Endothelial cell of umbilical vein (primary cell): ENCODE measurements around the gene UCK1. TPM values are rescaled to one million over a fixed set of nuclear protein-coding genes. Genes with fewer than 3 reads are reported as not detected.
"Not testable (repeated sequence)": the region's sequence is repeated elsewhere in the genome, so short reads cannot be mapped to it uniquely, and the experiment has no call there.

Experiments used
- BruUV-seq: library from RNA; stranded (reverse); fragments of 400-500 nt; replicated peaks from 2 replicates; lab custom pipeline; 2021; lab: Mats Ljungman, UMichigan
- CTCF ChIA-PET: fragments of 300-600, 350-600 bp; sonication (Branson Sonifier 250); formaldehyde crosslinking; loops from one replicate; lab custom pipeline; 2021; ENCODE audit warnings: antibody characterized with exemption, inconsistent platforms; lab: Charles Lee
- POLR2A ChIA-PET: fragments of 300-600, 350-600 bp; sonication (Branson Sonifier 250); formaldehyde crosslinking; loops from one replicate; lab custom pipeline; 2021; ENCODE audit warnings: antibody characterized with exemption, inconsistent platforms; lab: Charles Lee
- DNase-seq: peaks from one replicate; pipeline ENCODE4 v3.0.0-alpha.2; 2011; ENCODE audit warnings: low read depth, low spot score
- FAIRE-seq: peaks from 2 replicates; lab custom pipeline; 2011; peaks lifted over from hg19 to GRCh38; lab: Jason Lieb, UNC
- H2AFZ ChIP-seq: 2 replicates; pipeline ENCODE4 v1.6.0; 2012; ENCODE audit warnings: low read depth, low read length, control low read depth, inconsistent platforms
- H3K27ac ChIP-seq: 2 replicates; pipeline ENCODE4 v1.5.1; 2011; ENCODE audit warnings: low read depth, mild to moderate bottlenecking, control low read depth, low read length, moderate library complexity; ENCODE audit not compliant: insufficient read depth
- H3K27me3 ChIP-seq, 2 experiments: 2 replicates each; pipeline versions ENCODE4 v1.6.0 to v1.6.1; 2011; ENCODE audit warnings: low read length in 2 of 2, mixed read lengths in 1 of 2; ENCODE audit not compliant: control insufficient read depth in 2 of 2, insufficient read depth in 2 of 2
- H3K36me3 ChIP-seq, 2 experiments: 2 replicates in 1 of 2; 3 replicates in 1 of 2; pipeline ENCODE4 v1.5.1; 2011; ENCODE audit warnings: low read length in 2 of 2, mild to moderate bottlenecking in 1 of 2, moderate library complexity in 1 of 2; ENCODE audit not compliant: control insufficient read depth in 2 of 2, insufficient read depth in 2 of 2; ENCODE audit errors: extremely low read depth in 1 of 2
- H3K4me1 ChIP-seq: 3 replicates; pipeline ENCODE4 v1.5.1; 2011; ENCODE audit warnings: mild to moderate bottlenecking, low read length; ENCODE audit not compliant: control insufficient read depth, insufficient read depth; ENCODE audit errors: extremely low read depth
- H3K4me2 ChIP-seq: 2 replicates; pipeline ENCODE4 v1.6.1; 2011; ENCODE audit warnings: low read length, control low read depth, mixed read lengths; ENCODE audit not compliant: insufficient read depth
- H3K4me3 ChIP-seq, 3 experiments: fragments of 200-600 bp in 1 of 3; sonication (generic), shearing (Covaris generic) in 1 of 3; replicated peaks in 1 of 3; 2 replicates each; pipeline ENCODE4 v1.5.1; 2011 to 2016; ENCODE audit warnings: control low read depth in 3 of 3, low read length in 3 of 3, mild to moderate bottlenecking in 2 of 3, inconsistent platforms in 1 of 3, low read depth in 1 of 3, moderate library complexity in 1 of 3; ENCODE audit not compliant: insufficient read depth in 1 of 3
- H3K79me2 ChIP-seq: 2 replicates; pipeline ENCODE4 v1.6.0; 2012; ENCODE audit warnings: low read length, inconsistent platforms; ENCODE audit not compliant: control insufficient read depth, insufficient read depth
- H3K9ac ChIP-seq: replicated peaks from 2 replicates; pipeline ENCODE3; 2011; ENCODE audit warnings: low read length, control low read depth; ENCODE audit not compliant: insufficient read depth; ENCODE audit errors: extremely low read depth
- H3K9me1 ChIP-seq: replicated peaks from 3 replicates; pipeline ENCODE4 v1.6.0; 2011; ENCODE audit warnings: mild to moderate bottlenecking, low read length; ENCODE audit not compliant: control insufficient read depth, insufficient read depth; ENCODE audit errors: extremely low read depth
- H3K9me3 ChIP-seq: replicated peaks from 2 replicates; pipeline ENCODE4 v1.5.1; 2012; ENCODE audit warnings: low read length, inconsistent platforms; ENCODE audit not compliant: control insufficient read depth, insufficient read depth
- H4K20me1 ChIP-seq: replicated peaks from 2 replicates; pipeline ENCODE3; 2011; ENCODE audit warnings: mild to moderate bottlenecking, low read length; ENCODE audit not compliant: control insufficient read depth, insufficient read depth; ENCODE audit errors: extremely low read depth
- CTCF ChIP-seq, 2 donors: IDR thresholded peaks; 1 replicate in 1 of 2; 2 replicates in 1 of 2; pipeline ENCODE4 v1.5.1; 2011; ENCODE audit warnings: low read length in 2 of 2, mild to moderate bottlenecking in 2 of 2, moderate library complexity in 2 of 2, control low read depth in 1 of 2, inconsistent platforms in 1 of 2, low read depth in 1 of 2; ENCODE audit not compliant: insufficient read depth in 1 of 2; ENCODE audit errors: extremely low read depth in 1 of 2
- EZH2 ChIP-seq: IDR thresholded peaks from 2 replicates; pipeline ENCODE4 v1.6.1; 2012; ENCODE audit warnings: borderline replicate concordance, low read depth, mild to moderate bottlenecking, moderate library complexity, low read length, inconsistent platforms; ENCODE audit not compliant: severe bottlenecking
- MAX ChIP-seq: IDR thresholded peaks from 2 replicates; pipeline ENCODE4 v1.6.1; 2011; ENCODE audit not compliant: insufficient read depth, insufficient read length
- MYC ChIP-seq: IDR thresholded peaks from one replicate; pipeline ENCODE4 v1.6.1; 2011; ENCODE audit warnings: mild to moderate bottlenecking, low read depth, low read length
- dilution Hi-C: fragments of 300-500 bp; cut with MboI; formaldehyde crosslinking; loops from one replicate; pipeline ENCODE4 v1.15.0; 2019; ENCODE audit warnings: low sequenced_read_pairs; ENCODE audit not compliant: extremely low pct_ligation_motif_present
- intact Hi-C: fragments of 100-400 bp; cut with micrococcal nuclease; formaldehyde crosslinking; loops from one replicate; pipeline ENCODE4 v1.10.0; 2022
- polyA plus RNA-seq, 4 experiments: library from polyadenylated mRNA; depleted of rRNA in 3 of 4; stranded (reverse) in 3 of 4; unstranded in 1 of 4; fragments of >200 nt; gene quantifications; 2 replicates each; pipeline versions ENCODE4 v1.2.1 to v1.2.3, GENCODE V29; 2011 to 2012; ENCODE audit warnings: missing spikeins in 1 of 4
- total RNA-seq: library from RNA; stranded (reverse); gene quantifications from 2 replicates; pipeline ENCODE4 v1.2.3, GENCODE V29; 2021

Gene UCK1
- total and polyA plus RNA-seq, 2 donors (not counting 3 experiments of a cell fraction or from before 2014, with no cell fraction given), result 23.6 to 30.1 TPM

- DNase-seq (no peak), FAIRE-seq (no peak)
- BruUV-seq, result no TSS peak
- intact Hi-C loops, result no loop called here
- peaks cover 22 to 74% of the 10 kb centered on the region in 2 experiments for H3K36me3 ChIP-seq
- CTCF ChIA-PET, result no interaction called here
- no peaks in the 10 kb centered on the region for H3K9me3 ChIP-seq
- H3K4me3 ChIP-seq, result no peak overlapping the region
- dilution Hi-C loops, result no loop called here
- no peaks in the 10 kb centered on the region for H3K79me2 ChIP-seq
- H3K9ac ChIP-seq, result no peak overlapping the region
- no peaks in the 10 kb centered on the region for H3K9me1 ChIP-seq
- POLR2A ChIA-PET, result no interaction called here
- H3K4me2 ChIP-seq, result no peak overlapping the region
- no peaks in the 10 kb centered on the region for H4K20me1 ChIP-seq
- H3K27ac ChIP-seq, result no peak overlapping the region
- H2AFZ ChIP-seq, result no peak overlapping the region
- no peaks in the 10 kb centered on the region for H3K27me3 ChIP-seq
- TF ChIP-seq MAX (no peak), EZH2 (no peak), CTCF (IDR thresholded peaks at IDR 0.05; ENCODE audit: extremely low read depth in 1 of 2, insufficient read depth in 1 of 2, low read depth in 1 of 2, low read length in 2 of 2) (no peak), MYC (no peak)
- H3K4me1 ChIP-seq, result no peaks in the 10 kb centered on the region
Measured at GRCh38 chr9:131516100-131516499, 15.0 kb downstream of the UCK1 start.

- H2AFZ ChIP-seq, H3K4me1 ChIP-seq, H3K9me1 ChIP-seq, DNase-seq, FAIRE-seq, H3K9ac ChIP-seq, intact Hi-C loops, BruUV-seq, H3K27me3 ChIP-seq, H3K4me3 ChIP-seq, H4K20me1 ChIP-seq, CTCF ChIA-PET, H3K9me3 ChIP-seq, H3K79me2 ChIP-seq, H3K4me2 ChIP-seq, dilution Hi-C loops, H3K27ac ChIP-seq, POLR2A ChIA-PET: not testable (repeated sequence)
- H3K36me3 ChIP-seq, result peaks cover 24 to 78% of the 10 kb centered on the region in 2 experiments
Measured at GRCh38 chr9:131515559-131516031, 15.5 kb downstream of the UCK1 start.
